Upper lobe of right lung (tissue), 1 donor: ENCODE measurements around the gene CYREN. TPM values are rescaled to one million over a fixed set of nuclear protein-coding genes. Genes with fewer than 3 reads are reported as not detected.

ENCODE experiments used
- ATAC-seq: fragments of 200-7000 bp; cut with Tn5 transposase; one replicate; pipeline ENCODE4 v1.9.1; 2020; ENCODE audit warnings: mild to moderate bottlenecking, moderate library complexity
- DNase-seq: peaks from one replicate; pipeline ENCODE4 v3.0.0-alpha.2; 2020
- H3K27ac ChIP-seq: fragments of 200-600 bp; one replicate; pipeline ENCODE4 v1.8.0; 2022
- H3K27me3 ChIP-seq: fragments of 200-600 bp; one replicate; pipeline ENCODE4 v1.8.0; 2022; ENCODE audit warnings: mild to moderate bottlenecking
- H3K36me3 ChIP-seq: fragments of 200-600 bp; one replicate; pipeline ENCODE4 v1.8.0; 2022
- H3K4me1 ChIP-seq: fragments of 200-600 bp; one replicate; pipeline ENCODE4 v1.8.0; 2022
- H3K4me3 ChIP-seq: fragments of 200-600 bp; one replicate; pipeline ENCODE4 v1.8.0; 2022; ENCODE audit warnings: mild to moderate bottlenecking
- H3K9me3 ChIP-seq: fragments of 200-600 bp; one replicate; pipeline ENCODE4 v1.8.0; 2022
- CTCF ChIP-seq: fragments of 200-600 bp; IDR thresholded peaks from one replicate; pipeline ENCODE4 v1.8.0; 2022; ENCODE audit warnings: antibody characterized with exemption
- intact Hi-C: fragments of 100-400 bp; cut with DNase I; formaldehyde crosslinking; loops from one replicate; pipeline ENCODE4 v1.11.0; 2022
- total RNA-seq: library from RNA; stranded (reverse); fragmentation: NEBNext Ultra II Directional; extraction: Animal tissue kit (Norgen Biotek cat#: 25700); gene quantifications from one replicate; pipeline ENCODE4 v1.2.1, GENCODE V29; 2021
- donor health status: DM: no; HTN: yes; CAD: no; lungs with severe emphysema.

Gene CYREN
- total RNA-seq, 1 donor from 2014 or later, result 39.3 TPM

GRCh38 chr7:135169964-135170273 lies 588 bp downstream of the CYREN start:
- Histone ChIP-seq H3K27me3 (no peaks in the 10 kb centered on the region), H3K36me3 (peaks cover 32% of the 10 kb centered on the region), H3K27ac (peak overlapping the region; percentile 99), H3K9me3 (no peaks in the 10 kb centered on the region), H3K4me1 (peaks cover 45% of the 10 kb centered on the region), H3K4me3 (peak overlapping the region; percentile 94)
- intact Hi-C loops, result loop anchor here (10.0 kb wide), 2 partner anchors 185 to 215 kb away; partner anchors contain the start of gene AGBL3
- DNase-seq, result no peak
- ATAC-seq, result no peak
- TF ChIP-seq CTCF, result no peak

GRCh38 chr7:135169141-135169963 lies 1.2 kb downstream of the CYREN start:
- DNase-seq (no peak), ATAC-seq (peak; percentile 6)
- peak; percentile 41 for TF ChIP-seq CTCF
- Histone ChIP-seq H3K9me3 (no peaks in the 10 kb centered on the region), H3K36me3 (peaks cover 36% of the 10 kb centered on the region), H3K27ac (peak overlapping the region; percentile 99), H3K4me1 (peaks cover 45% of the 10 kb centered on the region), H3K4me3 (peak overlapping the region; percentile 94), H3K27me3 (no peaks in the 10 kb centered on the region)
- intact Hi-C loops, result loop anchor here (10.0 kb wide), 2 partner anchors 185 to 215 kb away; partner anchors contain the start of gene AGBL3

- Histone ChIP-seq H3K27me3 (no peaks in the 10 kb centered on the region), H3K4me3 (no peak overlapping the region), H3K36me3 (peaks cover 36% of the 10 kb centered on the region), H3K4me1 (peaks cover 45% of the 10 kb centered on the region), H3K27ac (peak overlapping the region; percentile 99), H3K9me3 (no peaks in the 10 kb centered on the region)
- TF ChIP-seq CTCF, result no peak
- intact Hi-C loops, result loop anchor here (10.0 kb wide), 2 partner anchors 184 to 214 kb away; partner anchors contain the start of gene AGBL3
- ATAC-seq (no peak), DNase-seq (no peak)
Measured at GRCh38 chr7:135168489-135169140, 1.9 kb downstream of the CYREN start.

- peaks cover 45% of the 10 kb centered on the region for H3K4me1 ChIP-seq
- ATAC-seq (no peak), DNase-seq (no peak)
- intact Hi-C loops, result loop anchor here (10.0 kb wide), 2 partner anchors 183 to 213 kb away; partner anchors contain the start of gene AGBL3
- H3K27me3 ChIP-seq, result no peaks in the 10 kb centered on the region
- H3K36me3 ChIP-seq, result peaks cover 36% of the 10 kb centered on the region
- peak overlapping the region; percentile 99 for H3K27ac ChIP-seq
- H3K4me3 ChIP-seq, result no peak overlapping the region
- no peak for TF ChIP-seq CTCF
- H3K9me3 ChIP-seq, result no peaks in the 10 kb centered on the region
Measured at GRCh38 chr7:135168001-135168400, 2.5 kb downstream of the CYREN start.

- ATAC-seq (no peak), DNase-seq (no peak)
- Histone ChIP-seq H3K9me3 (no peaks in the 10 kb centered on the region), H3K27ac (peak overlapping the region; percentile 68), H3K36me3 (peaks cover 36% of the 10 kb centered on the region), H3K4me1 (peaks cover 45% of the 10 kb centered on the region), H3K4me3 (no peak overlapping the region), H3K27me3 (no peaks in the 10 kb centered on the region)
- intact Hi-C loops, result loop anchor here (10.0 kb wide), 2 partner anchors 183 to 213 kb away; partner anchors contain the start of gene AGBL3
- TF ChIP-seq CTCF, result no peak
Measured at GRCh38 chr7:135167365-135167917, 3.1 kb downstream of the CYREN start.
